GM18858 (cell line): ENCODE results near the gene FARP2.
A peak's percentile ranks its signal among the peaks of the same experiment; 100 is the strongest.
"Not testable (repeated sequence)": the region's sequence is repeated elsewhere in the genome, so short reads cannot be mapped to it uniquely, and the experiment has no call there.

Experiments
- ATAC-seq: cut with Tn5 transposase; IDR thresholded peaks from one replicate; pipeline ENCODE4 v1.9.1; 2021; ENCODE audit not compliant: unreplicated experiment

FARP2 gene

GRCh38 chr2:241355983-241356870 is at the start of gene FARP2:
TSS of gene FARP2 (plus strand) at chr2:241356285. CDS start at chr2:241373108, 16,823 bp downstream.
- ATAC-seq, result peak; percentile 62

- no peak for ATAC-seq
Measured at GRCh38 chr2:241307055-241307454, 49.0 kb upstream of the FARP2 start.

- no peak for ATAC-seq
Measured at GRCh38 chr2:241308267-241308666, 47.8 kb upstream of the FARP2 start.

GRCh38 chr2:241308832-241309500 is 47.1 kb upstream of the FARP2 start:
- no peak for ATAC-seq

- peak; percentile 27 for ATAC-seq
Measured at GRCh38 chr2:241309684-241310117, 46.4 kb upstream of the FARP2 start.

- no peak for ATAC-seq
Measured at GRCh38 chr2:241310917-241311566, 45.0 kb upstream of the FARP2 start.

GRCh38 chr2:241312082-241312481 is 44.0 kb upstream of the FARP2 start:
- ATAC-seq, result no peak

GRCh38 chr2:241313543-241314095 is 42.5 kb upstream of the FARP2 start:
- ATAC-seq, result no peak

- ATAC-seq, result no peak
Measured at GRCh38 chr2:241314226-241315092, 41.6 kb upstream of the FARP2 start.

GRCh38 chr2:241315093-241315878 is 40.8 kb upstream of the FARP2 start, which contains the start of gene HDLBP:
TSS of gene HDLBP (minus strand) at chr2:241315672. CDS start at chr2:241266869, 48,803 bp downstream.
- ATAC-seq, result peak; percentile 49

GRCh38 chr2:241315879-241316631 is 40.0 kb upstream of the FARP2 start, which contains the start of gene SEPTIN2:
TSS of gene SEPTIN2 (plus strand) at chr2:241315925. CDS start at chr2:241324233, 8,308 bp downstream.
- peak; percentile 21 for ATAC-seq

GRCh38 chr2:241316825-241317224 is 39.3 kb upstream of the FARP2 start:
- no peak for ATAC-seq

- no peak for ATAC-seq
Measured at GRCh38 chr2:241317391-241317790, 38.7 kb upstream of the FARP2 start.

- not testable (repeated sequence) for ATAC-seq
Measured at GRCh38 chr2:241318830-241319229, 37.3 kb upstream of the FARP2 start.

- no peak for ATAC-seq
Measured at GRCh38 chr2:241320394-241320793, 35.7 kb upstream of the FARP2 start.

- no peak for ATAC-seq
Measured at GRCh38 chr2:241321033-241321432, 35.1 kb upstream of the FARP2 start.

GRCh38 chr2:241321886-241322285 is 34.2 kb upstream of the FARP2 start:
- no peak for ATAC-seq

GRCh38 chr2:241323778-241324177 is 32.3 kb upstream of the FARP2 start:
- ATAC-seq, result no peak

- no peak for ATAC-seq
Measured at GRCh38 chr2:241324775-241325174, 31.3 kb upstream of the FARP2 start.
